Subcutaneous abdominal adipose tissue (tissue), 5 donors: ENCODE results near the gene MED25.

Experiments
- H3K27ac ChIP-seq: one replicate; pipeline ENCODE4 v1.7.0; 2013; ENCODE audit warnings: low read depth, mild to moderate bottlenecking, inconsistent platforms, low read length, moderate library complexity
- H3K27me3 ChIP-seq, 5 donors: one replicate each; pipeline ENCODE4 v1.7.0; 2013; ENCODE audit warnings: low read length in 5 of 5, inconsistent platforms in 1 of 5; ENCODE audit not compliant: control insufficient read depth in 5 of 5, insufficient read depth in 4 of 5
- H3K36me3 ChIP-seq, 5 donors: one replicate each; pipeline ENCODE4 v1.7.0; 2013; ENCODE audit warnings: low read length in 5 of 5; ENCODE audit not compliant: control insufficient read depth in 5 of 5, insufficient read depth in 5 of 5
- H3K4me1 ChIP-seq, 5 donors: one replicate each; pipeline ENCODE4 v1.7.0; 2013; ENCODE audit warnings: low read length in 5 of 5, mild to moderate bottlenecking in 3 of 5, moderate library complexity in 1 of 5; ENCODE audit not compliant: control insufficient read depth in 5 of 5, insufficient read depth in 5 of 5
- H3K4me3 ChIP-seq, 5 donors: one replicate each; pipeline ENCODE4 v1.7.0; 2013; ENCODE audit warnings: low read length in 5 of 5, low read depth in 1 of 5
- H3K9ac ChIP-seq, 5 donors: one replicate each; pipeline ENCODE4 v1.7.0; 2013; ENCODE audit warnings: low read length in 5 of 5, mild to moderate bottlenecking in 4 of 5, moderate library complexity in 3 of 5
- H3K9me3 ChIP-seq, 5 donors: one replicate each; pipeline ENCODE4 v1.7.0; 2013; ENCODE audit warnings: low read length in 5 of 5; ENCODE audit not compliant: control insufficient read depth in 5 of 5
- donor health status: healthy.
- donor health status: healthy.
- donor health status: healthy.
- donor health status: healthy.
- donor health status: healthy.

The MED25 gene

DNA sequence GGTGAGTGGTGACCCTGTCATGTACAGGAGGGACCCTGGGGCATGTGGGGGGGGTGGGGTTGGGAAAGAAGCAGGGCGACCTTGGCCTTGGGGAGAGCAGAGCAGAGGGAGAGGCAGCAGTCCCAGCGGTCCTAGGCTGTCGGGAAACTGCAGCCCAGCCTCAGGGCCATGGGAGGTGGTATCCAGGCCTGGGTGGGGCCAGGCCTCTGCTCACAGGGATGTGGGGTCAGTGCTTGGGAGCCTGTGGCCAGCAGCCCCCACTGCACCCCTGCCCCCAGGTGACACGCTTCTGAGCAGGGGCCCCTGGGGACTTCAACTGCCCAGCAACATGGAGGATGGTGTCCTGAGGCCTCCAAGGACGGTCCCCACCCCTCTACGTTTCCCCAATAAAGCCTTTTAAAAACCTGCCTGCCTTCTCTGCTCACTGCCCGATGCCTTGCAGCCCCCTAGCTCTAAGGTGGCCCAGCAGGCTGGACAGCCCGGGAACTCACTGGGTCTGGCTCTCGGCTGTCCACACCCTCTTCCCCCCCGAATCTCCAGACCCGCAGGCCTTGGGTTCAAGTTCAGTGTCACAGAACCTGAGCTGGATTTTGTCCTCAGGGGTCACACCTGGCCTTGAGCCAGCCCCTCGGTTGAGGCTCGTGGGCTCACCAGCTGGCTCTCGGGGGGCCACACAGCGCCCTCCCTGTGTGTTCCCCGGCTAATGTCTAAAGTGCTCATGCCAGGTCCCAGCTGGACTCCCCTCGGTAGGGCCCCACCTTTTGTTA, 42.4 kb downstream of the MED25 start:
- no peaks in the 10 kb centered on the region for H3K27me3 ChIP-seq
- peaks cover 0 to 18% (median 11%) of the 10 kb centered on the region in 5 donors for H3K4me1 ChIP-seq
- H3K36me3 ChIP-seq, result peaks cover 0 to 83% (median 72%) of the 10 kb centered on the region in 5 donors
- H3K27ac ChIP-seq, result no peak overlapping the region
- H3K9ac ChIP-seq, result no peak overlapping the region
- H3K4me3 ChIP-seq, result no peak overlapping the region
- H3K9me3 ChIP-seq, result no peaks in the 10 kb centered on the region

- Histone ChIP-seq H3K27me3 (no peaks in the 10 kb centered on the region), H3K27ac (no peak overlapping the region), H3K9ac (no peak overlapping the region), H3K36me3 (peaks cover 0 to 77% (median 68%) of the 10 kb centered on the region in 5 donors), H3K4me1 (peaks cover 0 to 20% (median 17%) of the 10 kb centered on the region in 5 donors), H3K9me3 (no peaks in the 10 kb centered on the region), H3K4me3 (no peak overlapping the region)
Observed at GRCh38 chr19:49861107-49861506, 43.0 kb downstream of the MED25 start.

DNA sequence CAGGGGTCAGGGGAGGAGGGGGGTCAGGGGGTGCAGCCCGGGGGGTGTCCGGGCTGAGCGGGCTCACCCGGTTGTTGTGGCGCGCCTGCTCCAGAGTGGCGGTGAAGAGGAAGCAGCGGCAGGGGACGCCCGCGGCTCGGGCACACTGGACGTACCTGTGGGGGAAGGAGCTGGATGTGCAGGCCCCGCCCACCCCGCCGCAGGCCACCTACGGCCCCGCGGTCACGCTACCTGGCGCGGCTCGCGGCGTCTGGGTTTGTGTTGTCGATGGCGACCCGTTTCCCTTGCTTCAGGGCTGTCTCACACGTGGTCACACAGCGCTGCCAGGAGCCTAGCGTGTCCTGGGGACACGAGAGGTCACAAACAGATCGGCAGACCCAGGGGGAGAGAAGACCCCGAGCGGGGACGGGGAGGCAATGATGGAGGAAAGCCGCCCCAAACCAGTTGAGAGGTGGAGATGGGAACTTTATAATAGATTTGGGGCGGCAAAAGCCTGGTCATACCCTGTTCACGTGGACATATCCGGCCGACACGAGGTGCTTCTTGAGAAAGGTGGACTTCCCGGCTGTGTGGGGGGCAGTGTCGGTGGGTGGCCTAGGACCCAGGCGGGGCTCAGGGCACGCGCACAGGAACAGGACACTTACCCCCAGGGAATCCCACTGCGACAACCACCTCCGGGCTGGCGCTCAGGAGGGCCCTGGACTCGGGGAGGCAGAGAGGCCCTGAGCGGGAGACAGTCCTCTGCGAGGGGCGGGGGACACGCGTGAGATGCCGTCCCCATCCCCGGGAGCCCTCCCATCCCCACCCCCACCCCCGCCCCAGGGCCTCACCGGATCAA, 43.7 kb downstream of the MED25 start:
- peaks cover 0 to 27% (median 23%) of the 10 kb centered on the region in 5 donors for H3K4me1 ChIP-seq
- H3K27ac ChIP-seq, result no peak overlapping the region
- no peak overlapping the region for H3K4me3 ChIP-seq
- peaks cover 0 to 73% (median 61%) of the 10 kb centered on the region in 5 donors for H3K36me3 ChIP-seq
- H3K9ac ChIP-seq, result no peak overlapping the region
- no peaks in the 10 kb centered on the region for H3K27me3 ChIP-seq
- no peaks in the 10 kb centered on the region for H3K9me3 ChIP-seq

DNA sequence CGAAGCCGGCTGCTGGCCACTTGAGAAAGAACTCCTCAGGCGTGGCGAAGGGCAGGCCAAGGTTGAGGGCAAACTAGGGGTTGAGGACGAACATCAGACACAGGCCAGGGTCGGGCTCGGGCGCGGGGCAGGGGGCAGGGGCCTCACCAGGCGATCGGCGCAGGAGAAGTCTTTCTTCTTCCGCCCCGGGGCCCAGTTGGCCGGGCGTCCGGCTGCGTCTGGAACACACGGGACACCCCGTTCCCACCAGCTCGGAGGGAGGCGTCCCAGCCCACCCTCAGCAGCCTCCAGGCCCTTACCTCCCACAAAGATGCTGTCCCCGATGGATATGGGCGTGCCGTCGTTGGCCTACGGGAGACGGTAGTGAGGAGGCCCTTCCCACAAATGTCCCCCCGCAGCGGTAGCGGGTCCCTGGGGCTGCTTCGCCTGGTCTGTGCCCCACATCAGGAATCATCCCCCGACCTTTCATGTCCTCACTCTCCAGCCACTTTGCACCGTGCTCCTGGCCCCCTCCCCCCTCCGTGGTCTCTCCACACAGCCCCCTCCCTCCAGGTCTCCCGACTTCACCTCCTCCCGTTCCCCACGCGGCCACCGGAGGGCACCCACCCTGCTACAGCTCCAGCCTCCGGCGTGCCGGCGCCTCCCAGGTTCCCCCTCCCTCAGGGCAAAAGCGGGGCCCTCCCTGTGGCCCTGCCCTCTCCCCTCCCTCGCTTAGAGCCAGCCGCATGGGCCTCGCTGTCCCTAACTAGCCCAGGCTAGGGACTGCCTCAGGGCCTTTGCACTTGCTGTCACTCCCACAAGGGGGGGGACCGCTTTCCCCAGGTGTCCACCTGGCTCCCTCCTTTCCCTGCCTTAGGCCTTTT, 44.5 kb downstream of the MED25 start:
- Histone ChIP-seq H3K9me3 (no peaks in the 10 kb centered on the region), H3K9ac (no peak overlapping the region), H3K27me3 (no peaks in the 10 kb centered on the region), H3K4me3 (no peak overlapping the region), H3K27ac (no peak overlapping the region), H3K36me3 (peaks cover 0 to 64% (median 52%) of the 10 kb centered on the region in 5 donors), H3K4me1 (peaks cover 0 to 34% (median 27%) of the 10 kb centered on the region in 5 donors)

GRCh38 chr19:49863254-49863934, 45.3 kb downstream of the MED25 start:
- no peak overlapping the region for H3K4me3 ChIP-seq
- no peaks in the 10 kb centered on the region for H3K9me3 ChIP-seq
- H3K9ac ChIP-seq, result no peak overlapping the region
- peaks cover 0 to 56% (median 45%) of the 10 kb centered on the region in 5 donors for H3K36me3 ChIP-seq
- peaks cover 0 to 41% (median 31%) of the 10 kb centered on the region in 5 donors for H3K4me1 ChIP-seq
- no peaks in the 10 kb centered on the region for H3K27me3 ChIP-seq
- H3K27ac ChIP-seq, result no peak overlapping the region

- Histone ChIP-seq H3K4me3 (no peak overlapping the region), H3K4me1 (peaks cover 0 to 47% (median 36%) of the 10 kb centered on the region in 5 donors), H3K27ac (no peak overlapping the region), H3K27me3 (no peaks in the 10 kb centered on the region), H3K9ac (no peak overlapping the region), H3K36me3 (peaks cover 0 to 51% (median 39%) of the 10 kb centered on the region in 5 donors), H3K9me3 (no peaks in the 10 kb centered on the region)
Observed at GRCh38 chr19:49863935-49864320, 45.8 kb downstream of the MED25 start.

DNA sequence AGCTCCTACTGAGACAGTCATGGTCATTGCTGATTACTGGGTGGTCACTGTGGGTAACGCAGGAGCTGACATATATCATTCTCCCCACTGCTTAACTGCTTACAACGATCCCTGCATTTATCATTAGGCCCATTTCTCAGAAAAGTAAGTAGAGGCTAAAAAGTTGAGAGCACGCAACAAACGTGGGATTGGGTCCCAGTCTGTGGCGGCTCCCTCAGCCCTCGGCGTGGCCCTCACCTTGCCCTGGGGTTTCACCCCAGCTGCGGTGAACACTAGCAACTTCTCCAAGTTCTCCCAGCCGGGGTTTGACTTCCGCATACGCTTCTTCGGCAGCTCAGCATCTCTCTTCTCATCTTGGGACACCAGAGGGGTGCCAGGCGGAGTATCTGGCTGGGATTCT, 46.8 kb downstream of the MED25 start:
- peak overlapping the region; percentile 30 for H3K27ac ChIP-seq

GRCh38 chr19:49866933-49867782, 49.1 kb downstream of the MED25 start, which contains the start of gene PNKP:
TSS of gene PNKP (minus strand) at chr19:49867576. CDS start at chr19:49867204, 372 bp downstream.
- no peaks in the 10 kb centered on the region for H3K9me3 ChIP-seq
- H3K9ac ChIP-seq, result peak within 1 kb of the TSS in 4 of 5 donors; percentile 58 to 78 (median 74)
- H3K27ac ChIP-seq, result peak within 1 kb of the TSS; percentile 90
- H3K4me1 ChIP-seq, result peaks cover 8 to 58% (median 50%) of the 10 kb centered on the region in 5 donors
- H3K4me3 ChIP-seq, result peak within 1 kb of the TSS; percentile 76 to 91 (median 84)
- no peaks in the 10 kb centered on the region for H3K27me3 ChIP-seq
- peaks cover 0 to 38% (median 20%) of the 10 kb centered on the region in 5 donors for H3K36me3 ChIP-seq

More for the DNA sequence above, 46.8 kb downstream of the MED25 start:
- H3K27me3 ChIP-seq, result no peaks in the 10 kb centered on the region
- H3K4me1 ChIP-seq, result peaks cover 6 to 52% (median 42%) of the 10 kb centered on the region in 5 donors
- H3K9me3 ChIP-seq, result no peaks in the 10 kb centered on the region
- H3K4me3 ChIP-seq, result no peak overlapping the region
- no peak overlapping the region for H3K9ac ChIP-seq
- peaks cover 0 to 42% (median 32%) of the 10 kb centered on the region in 5 donors for H3K36me3 ChIP-seq
